K562 (cell line): ENCODE results near the gene NUP153. TPM values are rescaled to one million over a fixed set of nuclear protein-coding genes. Genes with fewer than 3 reads are reported as not detected.

ENCODE experiments used
- CC2D1A ChIP-seq: fragments of 450-650 bp; IDR thresholded peaks from 2 replicates; pipeline ENCODE4 v1.6.1; 2017; ENCODE audit warnings: mild to moderate bottlenecking
- CHCHD3 ChIP-seq: fragments of 250-450 bp; sonication (Bioruptor Pico); IDR thresholded peaks from 2 replicates; pipeline ENCODE4 v2.1.2; 2022; ENCODE audit warnings: mild to moderate bottlenecking
- GTF2B ChIP-seq: IDR thresholded peaks from 2 replicates; pipeline ENCODE4 v1.6.1; 2011; ENCODE audit not compliant: insufficient read length; ENCODE audit errors: extremely low read depth
- IRF2 ChIP-seq: sonication (generic); formaldehyde crosslinking; IDR thresholded peaks from 2 replicates; pipeline ENCODE4 v1.8.1; 2022; ENCODE audit warnings: mild to moderate bottlenecking, missing genetic modification reagents
- MYC ChIP-seq, 2 experiments: fragments of 250-450 bp in 1 of 2; sonication (Bioruptor Pico) in 1 of 2; IDR thresholded peaks; 2 replicates each; pipeline versions ENCODE4 v1.5.1 to v1.6.1; 2012 to 2021; ENCODE audit warnings: low read depth in 2 of 2, borderline replicate concordance in 1 of 2, improper control_type of control experiment in 1 of 2, low read length in 1 of 2, mild to moderate bottlenecking in 1 of 2, moderate library complexity in 1 of 2
- NCOR1 ChIP-seq: fragments of 450-650 bp; IDR thresholded peaks from 2 replicates; pipeline ENCODE4 v1.6.1; 2016; ENCODE audit warnings: mild to moderate bottlenecking, moderate library complexity
- NEUROD1 ChIP-seq: fragments of 150-350 bp; IDR thresholded peaks from 2 replicates; pipeline ENCODE4 v1.6.1; 2014; ENCODE audit warnings: borderline replicate concordance, low read length, low read depth; ENCODE audit not compliant: partially characterized antibody
- NFATC3 ChIP-seq: fragments of 450-650 bp; IDR thresholded peaks from 2 replicates; pipeline ENCODE4 v1.6.1; 2017; ENCODE audit warnings: mild to moderate bottlenecking
- NFRKB ChIP-seq: fragments of 450-650 bp; IDR thresholded peaks from 2 replicates; pipeline ENCODE4 v1.6.1; 2016; ENCODE audit warnings: low read depth
- NFXL1 ChIP-seq: fragments of 450-650 bp; formaldehyde crosslinking; IDR thresholded peaks from 2 replicates; pipeline ENCODE4 v1.4.0; 2021; ENCODE audit warnings: mild to moderate bottlenecking
- POU5F1 ChIP-seq: fragments of 150-350 bp; IDR thresholded peaks from 2 replicates; pipeline ENCODE4 v1.6.1; 2014; ENCODE audit warnings: borderline replicate concordance, low read length, low read depth, mild to moderate bottlenecking; ENCODE audit not compliant: partially characterized antibody
- PTTG1 ChIP-seq: fragments of 450-650 bp; IDR thresholded peaks from 2 replicates; pipeline ENCODE4 v1.6.1; 2016; ENCODE audit warnings: low read depth, mild to moderate bottlenecking, missing genetic modification characterization, missing compliant biosample characterization
- RBM15 ChIP-seq: fragments of 200-400 bp; formaldehyde crosslinking; IDR thresholded peaks from 2 replicates; pipeline ENCODE4 v1.6.1; 2018; ENCODE audit warnings: mild to moderate bottlenecking, low read length, moderate library complexity; ENCODE audit not compliant: insufficient read depth
- TAF9B ChIP-seq: fragments of 450-650 bp; IDR thresholded peaks from 2 replicates; pipeline ENCODE4 v1.6.1; 2018; ENCODE audit warnings: mild to moderate bottlenecking; ENCODE audit not compliant: partially characterized antibody
- ZFP1 ChIP-seq: fragments of 450-650 bp; formaldehyde crosslinking; IDR thresholded peaks from 2 replicates; pipeline ENCODE4 v1.4.0; 2020; ENCODE audit warnings: mild to moderate bottlenecking, mixed read lengths
- ZNF12 ChIP-seq: sonication (generic); formaldehyde crosslinking; IDR thresholded peaks from 2 replicates; pipeline ENCODE4 v1.4.0; 2020; ENCODE audit warnings: mild to moderate bottlenecking, missing genetic modification reagents
- polyA plus RNA-seq, 8 experiments: library from polyadenylated mRNA; depleted of rRNA in 4 of 8; stranded (reverse) in 5 of 8; unstranded in 3 of 8; fragments of >200 nt; fragmentation: Nextera tagmentation in 2 of 8; fragmentation: Illumina TruSeq in 1 of 8; extraction: Ambion mirVana in 2 of 8; extraction: Trizol in 1 of 8; gene quantifications; 2 replicates each; pipeline versions ENCODE4 v1.2.1 to v1.2.3, GENCODE V29; 2011 to 2014; ENCODE audit warnings: inconsistent platforms in 1 of 8, missing spikeins in 1 of 8
- total RNA-seq, 7 experiments: library from RNA; depleted of rRNA in 6 of 7; stranded (reverse); fragments of >200 nt in 6 of 7; fragmentation: Illumina TruSeq in 2 of 7; extraction: Trizol in 2 of 7; gene quantifications; 2 replicates each; pipeline versions ENCODE4 v1.2.1 to v1.2.3, GENCODE V29; 2011 to 2021; ENCODE audit warnings: low replicate concordance in 1 of 7
- TF ChIP-seq, protein P1 (sequence below): fragments of 450-650 bp; IDR thresholded peaks from 2 replicates; pipeline ENCODE4 v1.6.1; 2017; ENCODE audit warnings: mild to moderate bottlenecking, moderate library complexity
- TF ChIP-seq, protein P2 (sequence below), 2 experiments: fragments of 150-350 bp in 1 of 2; IDR thresholded peaks; 2 replicates each; pipeline ENCODE4 v1.6.1; 2012 to 2016; ENCODE audit warnings: low read depth in 2 of 2, low read length in 2 of 2, mild to moderate bottlenecking in 1 of 2, moderate library complexity in 1 of 2
- TF ChIP-seq, protein P3 (sequence below): sonication (generic); formaldehyde crosslinking; IDR thresholded peaks from 2 replicates; pipeline ENCODE4 v1.8.0; 2022; ENCODE audit warnings: mild to moderate bottlenecking, missing genetic modification reagents, borderline replicate concordance

Gene NUP153
- total and polyA plus RNA-seq, 9 of the 15 experiments (the other 6 are each of a cell fraction or from before 2014, with no cell fraction given) = 21.9 to 110 (median 84.8) TPM

DNA sequence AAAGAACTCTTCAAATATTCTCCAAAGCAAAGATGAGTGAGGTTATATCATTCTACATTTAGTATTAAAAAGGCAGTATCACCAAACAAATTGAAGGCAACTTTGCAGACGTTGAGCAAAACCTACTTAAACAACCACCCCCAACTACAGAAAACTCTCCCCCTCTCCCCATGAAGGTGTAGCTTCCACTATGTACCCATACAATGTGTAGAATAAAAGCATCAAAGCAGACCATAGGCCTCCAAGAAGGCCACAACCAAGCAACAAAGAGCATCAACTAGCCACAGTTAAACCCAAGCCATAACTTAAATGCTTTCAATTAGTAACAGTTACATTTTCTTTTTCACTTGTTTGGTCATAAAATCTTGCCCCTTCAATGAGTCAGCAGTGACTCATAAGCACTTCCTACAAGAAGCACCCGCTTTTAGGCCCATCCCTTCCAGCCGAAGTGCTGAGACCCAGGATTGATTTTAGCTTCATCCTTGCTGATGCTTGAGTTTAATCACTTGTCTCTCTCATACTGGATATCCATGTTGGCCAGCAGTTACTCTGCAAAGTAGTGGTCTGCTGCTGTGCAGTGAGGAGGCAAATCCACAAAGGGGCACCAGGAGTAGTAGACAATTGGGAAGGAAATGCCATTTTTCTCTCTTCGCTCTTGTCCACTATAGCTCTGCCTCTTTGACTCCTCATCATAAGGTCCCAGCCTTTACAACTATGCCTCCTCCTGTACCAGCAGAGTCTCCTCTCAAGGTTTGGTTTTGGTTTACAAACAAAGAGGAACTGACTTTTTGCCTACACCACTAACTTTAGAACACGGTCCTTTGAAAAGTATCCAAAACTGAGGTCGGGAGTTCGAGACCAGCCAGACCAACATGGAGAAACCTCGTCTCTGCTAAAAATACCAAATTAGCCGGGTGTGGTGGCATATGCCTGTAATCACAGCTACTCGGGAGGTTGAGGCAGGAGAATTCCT, 8.4 kb upstream of the NUP153 start (continued):
- peak; percentile 93 for TF ChIP-seq NFRKB
- no peak for TF ChIP-seq NEUROD1
- no peak for TF ChIP-seq ZFP1 (CRISPR knock-in tag)
- no peak for TF ChIP-seq NFXL1
- no peak for TF ChIP-seq POU5F1
- TF ChIP-seq, protein P1, sequence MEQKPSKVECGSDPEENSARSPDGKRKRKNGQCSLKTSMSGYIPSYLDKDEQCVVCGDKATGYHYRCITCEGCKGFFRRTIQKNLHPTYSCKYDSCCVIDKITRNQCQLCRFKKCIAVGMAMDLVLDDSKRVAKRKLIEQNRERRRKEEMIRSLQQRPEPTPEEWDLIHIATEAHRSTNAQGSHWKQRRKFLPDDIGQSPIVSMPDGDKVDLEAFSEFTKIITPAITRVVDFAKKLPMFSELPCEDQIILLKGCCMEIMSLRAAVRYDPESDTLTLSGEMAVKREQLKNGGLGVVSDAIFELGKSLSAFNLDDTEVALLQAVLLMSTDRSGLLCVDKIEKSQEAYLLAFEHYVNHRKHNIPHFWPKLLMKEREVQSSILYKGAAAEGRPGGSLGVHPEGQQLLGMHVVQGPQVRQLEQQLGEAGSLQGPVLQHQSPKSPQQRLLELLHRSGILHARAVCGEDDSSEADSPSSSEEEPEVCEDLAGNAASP = no peak
- no peak for TF ChIP-seq RBM15
- TF ChIP-seq TAF9B = peak; percentile 62
- TF ChIP-seq CHCHD3 (CRISPR knock-in tag) = no peak
- TF ChIP-seq ZNF12 (CRISPR knock-in tag) = no peak
- no peak for TF ChIP-seq CC2D1A
- peak; percentile 8; the same call in 1 of the 2 replicates for TF ChIP-seq NCOR1
- no peak for TF ChIP-seq MYC (IDR thresholded peaks at IDR 0.05; ENCODE audit: low read depth, low read length)
- no peak for TF ChIP-seq MYC (CRISPR knock-in tag; IDR thresholded peaks at IDR 0.05; ENCODE audit: borderline replicate concordance, low read depth)
- TF ChIP-seq, protein P2, sequence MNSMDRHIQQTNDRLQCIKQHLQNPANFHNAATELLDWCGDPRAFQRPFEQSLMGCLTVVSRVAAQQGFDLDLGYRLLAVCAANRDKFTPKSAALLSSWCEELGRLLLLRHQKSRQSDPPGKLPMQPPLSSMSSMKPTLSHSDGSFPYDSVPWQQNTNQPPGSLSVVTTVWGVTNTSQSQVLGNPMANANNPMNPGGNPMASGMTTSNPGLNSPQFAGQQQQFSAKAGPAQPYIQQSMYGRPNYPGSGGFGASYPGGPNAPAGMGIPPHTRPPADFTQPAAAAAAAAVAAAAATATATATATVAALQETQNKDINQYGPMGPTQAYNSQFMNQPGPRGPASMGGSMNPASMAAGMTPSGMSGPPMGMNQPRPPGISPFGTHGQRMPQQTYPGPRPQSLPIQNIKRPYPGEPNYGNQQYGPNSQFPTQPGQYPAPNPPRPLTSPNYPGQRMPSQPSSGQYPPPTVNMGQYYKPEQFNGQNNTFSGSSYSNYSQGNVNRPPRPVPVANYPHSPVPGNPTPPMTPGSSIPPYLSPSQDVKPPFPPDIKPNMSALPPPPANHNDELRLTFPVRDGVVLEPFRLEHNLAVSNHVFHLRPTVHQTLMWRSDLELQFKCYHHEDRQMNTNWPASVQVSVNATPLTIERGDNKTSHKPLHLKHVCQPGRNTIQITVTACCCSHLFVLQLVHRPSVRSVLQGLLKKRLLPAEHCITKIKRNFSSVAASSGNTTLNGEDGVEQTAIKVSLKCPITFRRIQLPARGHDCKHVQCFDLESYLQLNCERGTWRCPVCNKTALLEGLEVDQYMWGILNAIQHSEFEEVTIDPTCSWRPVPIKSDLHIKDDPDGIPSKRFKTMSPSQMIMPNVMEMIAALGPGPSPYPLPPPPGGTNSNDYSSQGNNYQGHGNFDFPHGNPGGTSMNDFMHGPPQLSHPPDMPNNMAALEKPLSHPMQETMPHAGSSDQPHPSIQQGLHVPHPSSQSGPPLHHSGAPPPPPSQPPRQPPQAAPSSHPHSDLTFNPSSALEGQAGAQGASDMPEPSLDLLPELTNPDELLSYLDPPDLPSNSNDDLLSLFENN (IDR thresholded peaks at IDR 0.05; ENCODE audit: low read depth in 2 of 2, low read length in 2 of 2) = peak in 1 of 2 experiments; percentile 42; a peak in 1 of 4 replicates
- no peak for TF ChIP-seq PTTG1 (tag)
- no peak for TF ChIP-seq IRF2
- TF ChIP-seq, protein P3, sequence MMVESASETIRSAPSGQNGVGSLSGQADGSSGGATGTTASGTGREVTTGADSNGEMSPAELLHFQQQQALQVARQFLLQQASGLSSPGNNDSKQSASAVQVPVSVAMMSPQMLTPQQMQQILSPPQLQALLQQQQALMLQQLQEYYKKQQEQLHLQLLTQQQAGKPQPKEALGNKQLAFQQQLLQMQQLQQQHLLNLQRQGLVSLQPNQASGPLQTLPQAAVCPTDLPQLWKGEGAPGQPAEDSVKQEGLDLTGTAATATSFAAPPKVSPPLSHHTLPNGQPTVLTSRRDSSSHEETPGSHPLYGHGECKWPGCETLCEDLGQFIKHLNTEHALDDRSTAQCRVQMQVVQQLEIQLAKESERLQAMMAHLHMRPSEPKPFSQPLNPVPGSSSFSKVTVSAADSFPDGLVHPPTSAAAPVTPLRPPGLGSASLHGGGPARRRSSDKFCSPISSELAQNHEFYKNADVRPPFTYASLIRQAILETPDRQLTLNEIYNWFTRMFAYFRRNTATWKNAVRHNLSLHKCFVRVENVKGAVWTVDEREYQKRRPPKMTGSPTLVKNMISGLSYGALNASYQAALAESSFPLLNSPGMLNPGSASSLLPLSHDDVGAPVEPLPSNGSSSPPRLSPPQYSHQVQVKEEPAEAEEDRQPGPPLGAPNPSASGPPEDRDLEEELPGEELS (CRISPR knock-in tag) = no peak
- no peak for TF ChIP-seq NFATC3
- no peak for TF ChIP-seq GTF2B
